K562 (cell line): ENCODE results near the gene SYT7. TPM values are rescaled to one million over a fixed set of nuclear protein-coding genes. Genes with fewer than 3 reads are reported as not detected.

Experiments used
- ATAC-seq: fragments of 200-7000 bp; cut with Tn5 transposase; 3 replicates; pipeline ENCODE4 v1.9.1; 2020; ENCODE audit warnings: moderate library complexity
- BruUV-seq: library from RNA; stranded (reverse); fragments of 400-500 nt; replicated peaks from 2 replicates; lab custom pipeline; 2021; lab: Mats Ljungman, UMichigan
- CTCF ChIA-PET: fragments of 300-600 bp; formaldehyde crosslinking; extraction: SDS; loops from one replicate; lab custom pipeline; 2021; ENCODE audit warnings: low intra/inter-chr PET ratio; lab: Yijun Ruan, JAX
- POLR2A ChIA-PET: fragments of 300-600, 350-650 bp; sonication (Branson Sonifier 250); formaldehyde crosslinking; extraction: SDS; loops from one replicate; lab custom pipeline; 2021; ENCODE audit warnings: antibody characterized with exemption, inconsistent platforms; lab: Yijun Ruan, JAX
- DNase-seq, 4 experiments: peaks; one replicate each; pipeline versions ENCODE4 v3.0.0 to v3.0.0-alpha.2; 2011 to 2018; ENCODE audit warnings: low spot score in 3 of 4, mixed read lengths in 3 of 4; ENCODE audit errors: extremely low read depth in 1 of 4
- FAIRE-seq: peaks from 2 replicates; lab custom pipeline; 2011; peaks lifted over from hg19 to GRCh38; lab: Jason Lieb, UNC
- H2AFZ ChIP-seq: 2 replicates; pipeline ENCODE4 v1.6.0; 2011; ENCODE audit warnings: low read depth, low read length, control low read depth, inconsistent platforms
- H3K27ac ChIP-seq: fragments of 200-600 bp; 3 replicates; pipeline ENCODE4 v1.8.0; 2011; ENCODE audit warnings: low read depth, mild to moderate bottlenecking, control low read depth, inconsistent platforms, low read length, moderate library complexity, mixed read lengths; ENCODE audit errors: extremely low read depth
- H3K27me3 ChIP-seq, 2 experiments: fragments of 300-600 bp in 1 of 2; 2 replicates in 1 of 2; 3 replicates in 1 of 2; pipeline versions ENCODE4 v1.6.0 to v1.8.0; 2011; ENCODE audit warnings: inconsistent platforms in 2 of 2, low read length in 2 of 2, mild to moderate bottlenecking in 1 of 2, mixed read lengths in 1 of 2, moderate library complexity in 1 of 2; ENCODE audit not compliant: control insufficient read depth in 2 of 2, insufficient read depth in 2 of 2
- H3K36me3 ChIP-seq: fragments of 300-600 bp; 3 replicates; pipeline ENCODE4 v1.8.0; 2011; ENCODE audit warnings: mild to moderate bottlenecking, low read length, inconsistent platforms; ENCODE audit not compliant: control insufficient read depth, insufficient read depth
- H3K4me1 ChIP-seq, 2 experiments: fragments of 200-600 bp in 1 of 2; replicated peaks in 1 of 2; 2 replicates in 1 of 2; 3 replicates in 1 of 2; pipeline versions ENCODE4 v1.5.1 to v1.8.0; 2011; ENCODE audit warnings: inconsistent platforms in 2 of 2, low read length in 2 of 2, mild to moderate bottlenecking in 1 of 2, mixed read lengths in 1 of 2, moderate library complexity in 1 of 2; ENCODE audit not compliant: control insufficient read depth in 2 of 2, insufficient read depth in 2 of 2
- H3K4me2 ChIP-seq: 2 replicates; pipeline ENCODE4 v1.6.1; 2011; ENCODE audit warnings: low read length, control low read depth, inconsistent platforms, mixed read lengths; ENCODE audit not compliant: insufficient read depth
- H3K4me3 ChIP-seq: fragments of 200-600 bp; sonication (generic), shearing (Covaris generic); 2 replicates; pipeline ENCODE4 v1.5.1; 2016; ENCODE audit warnings: control low read depth, inconsistent platforms
- H3K79me2 ChIP-seq: fragments of 200-600 bp; 3 replicates; pipeline ENCODE4 v1.8.0; 2011; ENCODE audit warnings: low read length, inconsistent platforms; ENCODE audit not compliant: control insufficient read depth, insufficient read depth
- H3K9ac ChIP-seq, 2 experiments: 2 replicates each; pipeline versions ENCODE4 v1.6.0 to v1.6.1; 2011; ENCODE audit warnings: low read depth in 2 of 2, low read length in 2 of 2, control low read depth in 1 of 2, inconsistent platforms in 1 of 2, mild to moderate bottlenecking in 1 of 2, mixed read lengths in 1 of 2; ENCODE audit not compliant: insufficient read depth in 1 of 2
- H3K9me1 ChIP-seq: one replicate; pipeline ENCODE4 v1.6.0; 2011; ENCODE audit warnings: inconsistent platforms, mild to moderate bottlenecking, low read length, moderate library complexity; ENCODE audit not compliant: control insufficient read depth, insufficient read depth
- H3K9me3 ChIP-seq: replicated peaks from 2 replicates; pipeline ENCODE4 v1.5.1; 2011; ENCODE audit warnings: low read depth, low read length, inconsistent platforms; ENCODE audit not compliant: control insufficient read depth, insufficient read depth
- H4K20me1 ChIP-seq: replicated peaks from 2 replicates; pipeline ENCODE4 v1.6.1; 2011; ENCODE audit warnings: low read length, inconsistent platforms, mixed read lengths; ENCODE audit not compliant: control insufficient read depth, insufficient read depth
- DDX20 ChIP-seq: fragments of 450-650 bp; IDR thresholded peaks from 2 replicates; pipeline ENCODE4 v1.6.1; 2016; ENCODE audit warnings: missing genetic modification characterization, low read depth, mild to moderate bottlenecking, missing compliant biosample characterization, moderate library complexity
- ZNF134 ChIP-seq: fragments of 250-450 bp; sonication (Bioruptor Pico); conservative IDR thresholded peaks from 2 replicates; pipeline ENCODE4 v1.4.0; 2020
- ZNF239 ChIP-seq: fragments of 250-450 bp; sonication (Bioruptor Pico); IDR thresholded peaks from 2 replicates; pipeline ENCODE4 v1.4.0; 2020; ENCODE audit warnings: mild to moderate bottlenecking
- WGBS: fragments of 100-300 bp; shearing (Covaris generic); methylation state at CpG from one replicate; pipeline ENCODE4 v1.1.6; 2016; ENCODE audit warnings: low coverage, mixed read lengths; ENCODE audit not compliant: insufficient coverage; ENCODE audit errors: missing lambda C conversion rate; 5-methylcytosine and 5-hydroxymethylcytosine counted together
- in situ Hi-C: fragments of 300-500 bp; cut with MboI; formaldehyde crosslinking; loops from 4 replicates; pipeline ENCODE4 v1.15.0; 2018; ENCODE audit warnings: inconsistent platforms, mixed read lengths
- intact Hi-C: fragments of 100-400 bp; cut with micrococcal nuclease; formaldehyde crosslinking; loops from 2 replicates; pipeline ENCODE4 v1.14.2; 2022
- polyA plus RNA-seq, 8 experiments: library from polyadenylated mRNA; depleted of rRNA in 4 of 8; stranded (reverse) in 5 of 8; unstranded in 3 of 8; fragments of >200 nt; fragmentation: Nextera tagmentation in 2 of 8; fragmentation: Illumina TruSeq in 1 of 8; extraction: Ambion mirVana in 2 of 8; extraction: Trizol in 1 of 8; gene quantifications; 2 replicates each; pipeline versions ENCODE4 v1.2.1 to v1.2.3, GENCODE V29; 2011 to 2014; ENCODE audit warnings: inconsistent platforms in 1 of 8, missing spikeins in 1 of 8
- total RNA-seq, 7 experiments: library from RNA; depleted of rRNA in 6 of 7; stranded (reverse); fragments of >200 nt in 6 of 7; fragmentation: Illumina TruSeq in 2 of 7; extraction: Trizol in 2 of 7; gene quantifications; 2 replicates each; pipeline versions ENCODE4 v1.2.1 to v1.2.3, GENCODE V29; 2011 to 2021; ENCODE audit warnings: low replicate concordance in 1 of 7

SYT7 gene
- total and polyA plus RNA-seq, 9 of the 15 experiments (the other 6 are each of a cell fraction or from before 2014, with no cell fraction given): 0.01 to 0.51 (median 0.16) TPM; not detected in 1

GRCh38 chr11:61514050-61514917 is 66.6 kb downstream of the SYT7 start (continued):
- no peak for TF ChIP-seq DDX20 (tag)

GRCh38 chr11:61513143-61513765 is 67.6 kb downstream of the SYT7 start:
- peaks cover 0 to 31% of the 10 kb centered on the region in 2 experiments for H3K4me1 ChIP-seq
- H3K4me3 ChIP-seq: no peak overlapping the region
- intact Hi-C loops: no loop called here
- H2AFZ ChIP-seq: no peak overlapping the region
- DNase-seq: no peak
- TF ChIP-seq ZNF134 (CRISPR knock-in tag) (no peak), ZNF239 (CRISPR knock-in tag) (no peak)
- in situ Hi-C loops: no loop called here
- no peak overlapping the region for H3K27ac ChIP-seq
- H3K9me1 ChIP-seq: no peaks in the 10 kb centered on the region
- H3K9me3 ChIP-seq: no peaks in the 10 kb centered on the region
- FAIRE-seq: no peak
- no peaks in the 10 kb centered on the region for H3K79me2 ChIP-seq
- no peak overlapping the region for H3K4me2 ChIP-seq
- WGBS: 9% methylated on average over 10 of the region's 11 CpGs
- ATAC-seq: no peak
- no TSS peak for BruUV-seq
- CTCF ChIA-PET: no interaction called here
- POLR2A ChIA-PET: interaction anchor here (0.6 to 1.5 kb wide), 3 partner anchors 11 to 152 kb away, joined by 3 to 4 read pairs (median 3); no protein-coding TSS in a partner anchor
- no peaks in the 10 kb centered on the region for H3K36me3 ChIP-seq
- peaks cover 13 to 57% of the 10 kb centered on the region in 2 experiments; a peak in 4 of 5 replicates for H3K27me3 ChIP-seq
- H3K9ac ChIP-seq: no peak overlapping the region; a peak in 1 of 4 replicates
- peaks cover 3% of the 10 kb centered on the region; the same call in 1 of the 2 replicates for H4K20me1 ChIP-seq
